ENCODE results near the gene COL8A2.

COL8A2 gene

GRCh38 chr1:36109041-36109679 lies 15.9 kb downstream of the COL8A2 start:
- no peak for DNase-seq (ENCODE audit: low read depth)

- no peak for DNase-seq (ENCODE audit: low read depth)
Measured at GRCh38 chr1:36108314-36108713, 16.7 kb downstream of the COL8A2 start.

- DNase-seq (ENCODE audit: low read depth), result no peak
Measured at GRCh38 chr1:36107394-36107793, 17.6 kb downstream of the COL8A2 start.

- no peak for DNase-seq (ENCODE audit: low read depth)
Measured at GRCh38 chr1:36106269-36106668, 18.8 kb downstream of the COL8A2 start.

GRCh38 chr1:36101546-36101945 lies 23.5 kb downstream of the COL8A2 start:
- no peak for DNase-seq (ENCODE audit: low read depth)

GRCh38 chr1:36100376-36100775 lies 24.6 kb downstream of the COL8A2 start:
- DNase-seq (ENCODE audit: low read depth), result no peak

GRCh38 chr1:36099681-36100341 lies 25.2 kb downstream of the COL8A2 start:
- peak; percentile 56 for DNase-seq (ENCODE audit: low read depth)

DNA sequence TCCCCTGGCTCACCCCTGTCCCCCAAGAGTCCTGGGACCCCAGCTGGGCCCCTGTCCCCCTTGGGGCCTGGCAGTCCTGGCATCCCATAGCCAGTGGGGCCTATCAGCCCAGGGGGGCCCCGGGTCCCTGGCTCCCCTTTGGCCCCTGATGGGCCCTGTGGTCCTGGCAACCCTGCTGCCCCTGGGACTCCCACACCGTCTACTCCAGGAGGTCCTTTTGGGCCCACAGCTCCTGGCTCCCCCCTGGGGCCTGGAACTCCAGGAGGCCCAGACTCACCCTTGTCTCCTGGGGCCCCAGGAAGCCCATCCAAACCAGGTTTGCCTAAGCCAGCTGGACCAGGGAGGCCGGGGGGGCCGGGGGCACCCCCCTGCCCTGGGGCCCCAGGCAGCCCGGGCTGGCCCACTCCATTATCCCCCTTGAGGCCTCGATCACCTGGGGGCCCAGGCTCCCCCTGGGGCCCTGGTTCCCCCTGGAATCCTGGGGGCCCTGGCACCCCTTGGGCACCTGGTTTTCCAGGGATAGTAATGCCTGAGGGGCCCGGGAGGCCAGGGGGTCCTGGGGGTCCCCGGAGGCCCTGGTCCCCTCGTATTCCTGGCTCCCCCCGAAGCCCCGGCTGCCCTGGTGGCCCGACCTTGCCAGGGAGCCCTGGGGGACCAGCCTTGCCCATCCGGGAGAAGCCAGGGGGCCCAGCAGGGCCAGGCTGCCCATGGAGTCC lies 26.2 kb downstream of the COL8A2 start:
- no peak for DNase-seq (ENCODE audit: low read depth)

GRCh38 chr1:36097693-36098585 lies 27.1 kb downstream of the COL8A2 start:
- no peak for DNase-seq (ENCODE audit: low read depth)

- DNase-seq (ENCODE audit: low read depth), result no peak
Measured at GRCh38 chr1:36096500-36097432, 28.3 kb downstream of the COL8A2 start.

GRCh38 chr1:36095760-36096405 lies 29.1 kb downstream of the COL8A2 start:
- DNase-seq (ENCODE audit: low read depth), result no peak

DNA sequence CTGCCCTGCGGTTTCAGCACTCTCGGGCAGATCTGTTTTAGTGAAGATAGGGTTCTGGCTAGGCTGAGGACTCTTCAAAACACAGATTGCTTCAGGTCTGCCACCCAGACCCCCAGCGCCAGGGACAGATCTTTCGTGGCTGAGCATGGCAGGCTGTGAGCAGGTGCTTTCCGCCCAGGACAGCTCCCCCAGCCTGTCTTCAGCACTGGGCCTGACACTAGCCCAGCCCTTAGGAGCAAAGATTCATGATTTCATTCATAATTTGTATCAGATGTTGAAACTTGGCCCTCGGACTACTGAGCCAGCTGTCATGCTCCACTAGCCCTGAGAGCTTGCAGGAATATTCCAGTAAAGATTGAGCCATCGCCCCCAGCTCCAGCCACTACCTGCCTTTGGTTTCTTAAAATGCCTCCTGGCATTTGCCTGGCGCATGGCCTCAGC lies 30.4 kb downstream of the COL8A2 start:
- no peak for DNase-seq (ENCODE audit: low read depth)

DNA sequence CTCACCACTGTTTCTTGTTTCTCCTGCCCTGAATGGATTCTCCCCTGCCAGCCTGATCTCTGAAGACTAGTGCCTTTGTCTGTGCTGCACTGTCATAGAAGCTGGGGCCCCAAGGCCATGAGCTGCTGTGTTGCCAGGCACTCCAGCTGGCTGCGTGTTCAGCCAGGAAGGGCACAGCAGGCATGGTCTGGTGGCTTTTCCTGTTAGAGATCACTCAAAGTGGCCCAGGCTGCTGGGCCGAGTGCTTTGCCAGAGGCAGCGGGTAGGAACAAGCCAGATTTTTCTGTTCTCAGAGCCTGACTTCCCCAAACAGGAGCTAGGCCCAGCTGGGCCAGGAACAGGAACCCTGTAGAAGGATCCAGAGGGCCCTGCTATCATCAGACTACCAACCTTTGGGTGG lies 31.1 kb downstream of the COL8A2 start:
- DNase-seq (ENCODE audit: low read depth), result no peak

DNA sequence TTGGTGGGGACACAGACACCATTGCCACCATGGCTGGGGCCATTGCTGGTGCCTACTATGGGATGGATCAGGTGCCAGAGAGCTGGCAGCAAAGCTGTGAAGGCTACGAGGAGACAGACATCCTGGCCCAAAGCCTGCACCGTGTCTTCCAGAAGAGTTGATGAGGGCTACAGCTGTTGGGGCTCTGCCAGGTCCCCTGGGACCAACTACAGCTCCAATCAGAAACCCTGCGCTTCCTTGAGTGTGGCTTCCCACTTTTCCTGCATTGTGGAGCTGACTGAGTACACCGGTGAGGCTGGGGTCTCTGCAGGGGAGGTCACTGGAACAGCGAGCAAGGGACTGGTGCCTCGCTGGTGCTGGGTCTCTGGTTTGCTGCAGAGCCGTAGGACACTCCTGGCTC lies 31.8 kb downstream of the COL8A2 start:
- no peak for DNase-seq (ENCODE audit: low read depth)

- DNase-seq (ENCODE audit: low read depth), result no peak
Measured at GRCh38 chr1:36092798-36093185, 32.2 kb downstream of the COL8A2 start.

DNA sequence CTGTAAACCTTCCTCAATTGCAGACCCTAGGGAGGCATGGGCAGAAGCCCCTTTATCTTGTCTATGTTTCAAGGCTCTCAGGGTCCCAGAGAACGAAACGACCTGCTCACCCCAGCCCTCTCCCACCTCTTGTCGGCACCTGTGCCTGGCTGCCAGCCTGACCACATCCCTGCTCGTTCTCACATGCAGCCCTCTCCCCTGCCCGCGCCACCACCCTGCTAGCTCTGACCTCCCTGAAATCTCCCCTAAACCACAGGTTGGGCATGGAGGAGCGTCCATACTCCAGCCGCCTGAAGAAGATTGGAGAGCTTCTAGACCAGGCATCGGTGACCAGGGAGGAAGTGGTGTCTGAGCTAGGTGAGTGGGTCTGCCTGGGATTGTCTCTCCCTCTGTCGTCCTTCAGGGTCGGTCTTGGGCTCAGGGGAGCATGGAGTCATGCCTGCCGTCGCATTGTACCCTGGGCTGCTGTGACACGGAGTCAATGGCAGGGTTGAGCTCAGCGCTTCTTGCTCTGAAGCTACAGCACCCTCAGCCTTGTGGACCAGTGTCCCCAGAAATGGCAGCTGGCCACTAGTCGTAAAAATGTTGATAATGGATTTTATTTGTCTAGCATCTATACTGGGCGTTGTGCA lies 32.7 kb downstream of the COL8A2 start:
- no peak for DNase-seq (ENCODE audit: low read depth)

- no peak for DNase-seq (ENCODE audit: low read depth)
Measured at GRCh38 chr1:36091698-36092097, 33.3 kb downstream of the COL8A2 start.

DNA sequence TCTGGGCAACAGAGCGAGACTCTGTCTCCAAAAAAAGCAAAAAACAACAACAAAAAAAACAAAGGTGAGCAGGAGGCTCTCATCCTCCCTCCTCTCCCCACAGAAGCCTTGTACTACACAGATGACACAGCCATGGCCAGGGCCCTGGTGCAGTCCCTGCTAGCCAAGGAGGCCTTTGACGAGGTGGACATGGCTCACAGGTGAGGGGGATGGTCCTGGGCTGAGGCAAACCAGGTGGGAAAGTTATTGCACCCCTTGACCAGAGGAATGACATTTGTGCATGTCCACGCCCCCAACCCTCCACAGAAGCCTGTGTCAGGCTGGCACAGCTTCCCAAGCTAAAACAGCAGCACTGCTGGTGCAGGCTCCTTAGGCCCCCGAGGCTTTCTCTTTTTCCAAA lies 33.9 kb downstream of the COL8A2 start:
- no peak for DNase-seq (ENCODE audit: low read depth)

- DNase-seq (ENCODE audit: low read depth), result no peak
Measured at GRCh38 chr1:36089393-36090121, 35.5 kb downstream of the COL8A2 start.

All from CMK (cell line).